ENCODE results near the gene WDR19. TPM values are rescaled to one million over a fixed set of nuclear protein-coding genes. Genes with fewer than 3 reads are reported as not detected.

WDR19 gene
- total RNA-seq, 2 experiments from 2014 or later, result 14.5 to 16.7 TPM

DNA sequence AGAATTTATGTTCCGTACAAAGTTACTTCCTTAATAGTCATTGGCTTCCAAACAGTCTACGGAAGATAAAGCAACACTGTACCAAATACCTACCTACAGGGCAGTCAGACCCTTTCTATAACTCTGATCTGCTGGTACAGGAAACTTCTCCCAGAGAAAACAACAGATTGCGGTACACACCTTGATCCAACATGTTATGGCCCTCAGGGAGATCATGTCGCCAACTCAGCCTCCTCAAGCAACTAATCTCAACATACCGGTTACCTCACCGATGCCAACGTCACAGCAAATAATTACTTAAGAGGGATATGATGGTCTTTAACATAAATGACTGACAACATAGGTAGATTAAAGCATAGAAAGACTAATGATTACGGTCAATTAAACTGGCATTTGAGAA lies 113.5 kb downstream of the WDR19 start:
- H3K36me3 Mint-ChIP-seq (ENCODE audit: low read depth), result peaks cover 82% of the 10 kb centered on the region

DNA sequence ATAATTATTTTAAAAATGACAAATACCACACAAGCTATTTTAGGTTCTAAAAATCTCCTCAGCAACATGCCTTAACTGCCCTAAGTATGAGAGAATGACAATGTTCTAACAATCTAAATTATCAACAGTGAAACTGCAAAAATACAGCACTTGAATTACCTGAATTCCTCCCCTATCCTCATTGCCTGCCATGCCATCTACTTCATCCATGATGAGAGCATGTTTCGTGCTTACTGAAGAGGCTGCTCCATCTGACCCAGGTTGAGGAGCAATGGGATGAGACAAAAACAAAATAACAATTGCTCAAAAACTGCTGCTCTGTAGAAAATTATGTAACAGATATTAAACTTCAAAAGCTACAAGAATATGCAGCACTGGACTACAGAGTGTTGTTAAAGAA lies 120.6 kb downstream of the WDR19 start:
- no peak overlapping the region for H3K4me3 Mint-ChIP-seq
- ChIA-PET CTCF (no interaction called here), POLR2A (interaction anchor here (1.0 kb wide), 1 partner anchor 9 kb away, joined by 3 read pairs; no protein-coding TSS in a partner anchor)
- Histone ChIP-seq H3K36me3 (ENCODE audit: insufficient read depth, low read length) (peaks cover 83% of the 10 kb centered on the region), H3K4me1 (ENCODE audit: insufficient read depth, low read length) (no peaks in the 10 kb centered on the region), H3K9me3 (ENCODE audit: control insufficient read depth in 1 of 2, insufficient read depth in 1 of 2, low read length in 2 of 2) (peaks cover 0 to 3% of the 10 kb centered on the region in 2 experiments), H3K4me3 (ENCODE audit: low read length) (no peak overlapping the region), H3K27me3 (ENCODE audit: control insufficient read depth in 1 of 2, insufficient read depth in 2 of 2, low read length in 2 of 2) (no peaks in the 10 kb centered on the region), H3K27ac (ENCODE audit: low read depth in 1 of 2, low read length in 2 of 2) (no peak overlapping the region)
- H3K9me3 Mint-ChIP-seq, result no peaks in the 10 kb centered on the region
- ATAC-seq (ENCODE audit: poor library complexity) (no peak), DNase-seq (no peak)
- TF ChIP-seq, protein P1, sequence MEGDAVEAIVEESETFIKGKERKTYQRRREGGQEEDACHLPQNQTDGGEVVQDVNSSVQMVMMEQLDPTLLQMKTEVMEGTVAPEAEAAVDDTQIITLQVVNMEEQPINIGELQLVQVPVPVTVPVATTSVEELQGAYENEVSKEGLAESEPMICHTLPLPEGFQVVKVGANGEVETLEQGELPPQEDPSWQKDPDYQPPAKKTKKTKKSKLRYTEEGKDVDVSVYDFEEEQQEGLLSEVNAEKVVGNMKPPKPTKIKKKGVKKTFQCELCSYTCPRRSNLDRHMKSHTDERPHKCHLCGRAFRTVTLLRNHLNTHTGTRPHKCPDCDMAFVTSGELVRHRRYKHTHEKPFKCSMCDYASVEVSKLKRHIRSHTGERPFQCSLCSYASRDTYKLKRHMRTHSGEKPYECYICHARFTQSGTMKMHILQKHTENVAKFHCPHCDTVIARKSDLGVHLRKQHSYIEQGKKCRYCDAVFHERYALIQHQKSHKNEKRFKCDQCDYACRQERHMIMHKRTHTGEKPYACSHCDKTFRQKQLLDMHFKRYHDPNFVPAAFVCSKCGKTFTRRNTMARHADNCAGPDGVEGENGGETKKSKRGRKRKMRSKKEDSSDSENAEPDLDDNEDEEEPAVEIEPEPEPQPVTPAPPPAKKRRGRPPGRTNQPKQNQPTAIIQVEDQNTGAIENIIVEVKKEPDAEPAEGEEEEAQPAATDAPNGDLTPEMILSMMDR (IDR thresholded peaks at IDR 0.05), result no peak
- no peaks in the 10 kb centered on the region for H3K4me1 Mint-ChIP-seq (ENCODE audit: low read depth)
- no peak overlapping the region for H3K27ac Mint-ChIP-seq
- intact Hi-C loops (cut with DNase I, micrococcal nuclease), result no loop called here
- no peaks in the 10 kb centered on the region for H3K27me3 Mint-ChIP-seq
- H3K36me3 Mint-ChIP-seq (ENCODE audit: low read depth), result peaks cover 91% of the 10 kb centered on the region

More for the DNA sequence above, 113.5 kb downstream of the WDR19 start:
- H3K4me1 Mint-ChIP-seq (ENCODE audit: low read depth), result no peaks in the 10 kb centered on the region
- peaks cover 63% of the 10 kb centered on the region for H3K36me3 ChIP-seq (ENCODE audit: insufficient read depth, low read length)
- CTCF ChIA-PET, result no interaction called here
- no peak overlapping the region for H3K27ac ChIP-seq (ENCODE audit: low read depth in 1 of 2, low read length in 2 of 2)
- H3K4me3 ChIP-seq (ENCODE audit: low read length), result no peak overlapping the region
- no peak overlapping the region for H3K27ac Mint-ChIP-seq
- no peaks in the 10 kb centered on the region for H3K4me1 ChIP-seq (ENCODE audit: insufficient read depth, low read length)
- H3K9me3 ChIP-seq (ENCODE audit: control insufficient read depth in 1 of 2, insufficient read depth in 1 of 2, low read length in 2 of 2), result peaks cover 0 to 4% of the 10 kb centered on the region in 2 experiments
- no peaks in the 10 kb centered on the region for H3K9me3 Mint-ChIP-seq
- TF ChIP-seq, protein P1 (IDR thresholded peaks at IDR 0.05), result no peak
- POLR2A ChIA-PET, result no interaction called here
- no peaks in the 10 kb centered on the region for H3K27me3 ChIP-seq (ENCODE audit: control insufficient read depth in 1 of 2, insufficient read depth in 2 of 2, low read length in 2 of 2)
- DNase-seq (no peak), ATAC-seq (ENCODE audit: poor library complexity) (no peak)
- no peaks in the 10 kb centered on the region for H3K27me3 Mint-ChIP-seq
- H3K4me3 Mint-ChIP-seq, result no peak overlapping the region
- intact Hi-C loops (cut with DNase I, micrococcal nuclease), result no loop called here

DNA sequence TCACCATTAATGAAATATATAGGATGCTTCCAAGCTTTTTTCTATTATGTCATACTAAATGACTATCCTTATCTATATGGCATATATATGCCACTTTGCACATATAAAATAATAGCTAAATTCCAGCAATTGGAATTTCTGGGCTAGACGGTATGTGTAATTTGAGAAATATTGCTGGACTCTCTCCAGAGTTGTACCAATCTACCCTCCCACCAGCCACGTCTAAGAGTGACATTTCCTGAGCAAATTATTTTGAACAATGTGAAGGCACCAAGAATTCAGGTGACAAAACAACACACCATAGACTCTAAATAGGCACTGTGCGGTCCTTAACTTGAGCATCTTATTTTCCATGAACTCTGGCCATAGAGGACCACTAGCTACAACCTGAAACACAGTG lies 121.5 kb downstream of the WDR19 start:
- Histone ChIP-seq H3K36me3 (ENCODE audit: insufficient read depth, low read length) (peaks cover 88% of the 10 kb centered on the region), H3K27ac (ENCODE audit: low read depth in 1 of 2, low read length in 2 of 2) (no peak overlapping the region), H3K9me3 (ENCODE audit: control insufficient read depth in 1 of 2, insufficient read depth in 1 of 2, low read length in 2 of 2) (no peaks in the 10 kb centered on the region), H3K4me1 (ENCODE audit: insufficient read depth, low read length) (no peaks in the 10 kb centered on the region), H3K4me3 (ENCODE audit: low read length) (no peak overlapping the region), H3K27me3 (ENCODE audit: control insufficient read depth in 1 of 2, insufficient read depth in 2 of 2, low read length in 2 of 2) (no peaks in the 10 kb centered on the region)
- Mint-ChIP-seq H3K9me3 (no peaks in the 10 kb centered on the region), H3K4me1 (ENCODE audit: low read depth) (no peaks in the 10 kb centered on the region), H3K27ac (no peak overlapping the region), H3K27me3 (no peaks in the 10 kb centered on the region), H3K4me3 (no peak overlapping the region), H3K36me3 (ENCODE audit: low read depth) (peaks cover 91% of the 10 kb centered on the region)
- ATAC-seq (ENCODE audit: poor library complexity) (no peak), DNase-seq (no peak)
- intact Hi-C loops (cut with DNase I, micrococcal nuclease), result no loop called here
- TF ChIP-seq, protein P1 (IDR thresholded peaks at IDR 0.05), result no peak
- CTCF ChIA-PET, result no interaction called here
- POLR2A ChIA-PET, result no interaction called here

All from CD4-positive, alpha-beta T cell (primary cell).